HCT116 (cell line): ENCODE measurements around the gene INS. TPM values are rescaled to one million over a fixed set of nuclear protein-coding genes. Genes with fewer than 3 reads are reported as not detected.

ENCODE experiments used
- ATAC-seq: fragments of 200-7000 bp; cut with Tn5 transposase; 2 replicates; pipeline ENCODE4 v1.9.1; 2020; ENCODE audit warnings: mild to moderate bottlenecking, moderate library complexity
- BruUV-seq: library from RNA; stranded (reverse); fragments of 400-500 nt; replicated peaks from 2 replicates; lab custom pipeline; 2021; lab: Mats Ljungman, UMichigan
- CTCF ChIA-PET: fragments of 300-600 bp; sonication (Branson Sonifier 250); formaldehyde crosslinking; loops from one replicate; lab custom pipeline; 2021; ENCODE audit warnings: antibody characterized with exemption; lab: Charles Lee
- POLR2A ChIA-PET: fragments of 300-600, 350-600 bp; sonication (Branson Sonifier 250); formaldehyde crosslinking; loops from one replicate; lab custom pipeline; 2021; ENCODE audit warnings: antibody characterized with exemption; lab: Charles Lee
- RAD21 ChIA-PET, 2 experiments: fragments of 300-600 bp; sonication (Branson Sonifier 250); formaldehyde crosslinking; loops; one replicate each; lab custom pipeline; 2023; ENCODE audit warnings: low total read pairs in 2 of 2; ENCODE audit not compliant: uncharacterized antibody in 2 of 2, unreplicated experiment in 2 of 2, low non-redundant PET in 1 of 2; lab: Charles Lee
- DNase-seq: peaks from one replicate; pipeline ENCODE4 v3.0.0-alpha.2; 2010; ENCODE audit warnings: low read depth, low spot score
- H2AFZ ChIP-seq: fragments of 200-600 bp; shearing (Covaris generic), sonication (generic); 2 replicates; pipeline ENCODE4 v1.6.1; 2017; ENCODE audit warnings: low read depth, mixed run types, mixed read lengths, antibody characterized with exemption, low read length; ENCODE audit not compliant: poor library complexity, severe bottlenecking
- H3K27ac ChIP-seq: 2 replicates; pipeline ENCODE4 v1.5.1; 2012; ENCODE audit warnings: low read depth, low read length
- H3K27me3 ChIP-seq: fragments of 200-600 bp; sonication (generic); 2 replicates; pipeline ENCODE4 v1.6.1; 2016; ENCODE audit warnings: mixed run types, low read length, mixed read lengths; ENCODE audit not compliant: insufficient read depth
- H3K36me3 ChIP-seq, 2 experiments: fragments of 200-500 bp in 1 of 2; fragments of 200-600 bp in 1 of 2; sonication (Bioruptor generic) in 1 of 2; sonication (generic) in 1 of 2; 2 replicates each; pipeline versions ENCODE4 v1.5.1 to v1.6.1; 2014 to 2016; ENCODE audit warnings: low read length in 2 of 2, inconsistent platforms in 1 of 2, mixed read lengths in 1 of 2, mixed run types in 1 of 2; ENCODE audit not compliant: insufficient read depth in 2 of 2, control insufficient read depth in 1 of 2
- H3K4me1 ChIP-seq, 2 experiments: fragments of 200-600 bp in 1 of 2; sonication (generic) in 1 of 2; 2 replicates each; pipeline versions ENCODE4 v1.5.1 to v1.6.1; 2012 to 2017; ENCODE audit warnings: low read length in 2 of 2, inconsistent platforms in 1 of 2, mild to moderate bottlenecking in 1 of 2, mixed read lengths in 1 of 2, mixed run types in 1 of 2, moderate library complexity in 1 of 2; ENCODE audit not compliant: insufficient read depth in 2 of 2, control insufficient read depth in 1 of 2
- H3K4me2 ChIP-seq: fragments of 200-600 bp; sonication (generic); 2 replicates; pipeline ENCODE4 v1.6.1; 2017; ENCODE audit warnings: mixed run types, low read length, mixed read lengths
- H3K4me3 ChIP-seq, 2 experiments: fragments of 200-600 bp in 1 of 2; sonication (generic) in 1 of 2; replicated peaks in 1 of 2; 2 replicates each; pipeline ENCODE4 v1.5.1; 2011 to 2016; ENCODE audit warnings: low read length in 2 of 2, control low read depth in 1 of 2, low read depth in 1 of 2, mild to moderate bottlenecking in 1 of 2, mixed read lengths in 1 of 2, mixed run types in 1 of 2
- H3K79me2 ChIP-seq: fragments of 200-600 bp; sonication (generic); 2 replicates; pipeline ENCODE4 v1.6.1; 2017; ENCODE audit warnings: mild to moderate bottlenecking, mixed run types, low read length, moderate library complexity, mixed read lengths; ENCODE audit not compliant: insufficient read depth
- H3K9ac ChIP-seq: fragments of 200-600 bp; sonication (generic); 2 replicates; pipeline ENCODE4 v1.6.1; 2016; ENCODE audit warnings: low read length, mixed read lengths
- H3K9me2 ChIP-seq: fragments of 200-600 bp; sonication (generic), shearing (Covaris generic); 2 replicates; pipeline ENCODE4 v1.6.1; 2017; ENCODE audit warnings: mixed run types, mild to moderate bottlenecking, moderate library complexity; ENCODE audit not compliant: insufficient read depth
- H3K9me3 ChIP-seq, 2 experiments: fragments of 200-500 bp in 1 of 2; fragments of 200-600 bp in 1 of 2; sonication (Bioruptor generic) in 1 of 2; sonication (generic) in 1 of 2; 2 replicates each; pipeline ENCODE4 v1.6.1; 2014 to 2017; ENCODE audit warnings: low read length in 2 of 2, mixed read lengths in 2 of 2, inconsistent platforms in 1 of 2, low read depth in 1 of 2, mild to moderate bottlenecking in 1 of 2, mixed run types in 1 of 2, moderate library complexity in 1 of 2; ENCODE audit not compliant: control insufficient read depth in 1 of 2, insufficient read depth in 1 of 2
- H4K20me1 ChIP-seq: fragments of 200-600 bp; sonication (generic), shearing (Covaris generic); 2 replicates; pipeline ENCODE4 v1.6.1; 2017; ENCODE audit warnings: mixed run types, mild to moderate bottlenecking, moderate library complexity; ENCODE audit not compliant: insufficient read depth
- ATF3 ChIP-seq: IDR thresholded peaks from 2 replicates; pipeline ENCODE4 v1.6.1; 2012
- CTCF ChIP-seq, 3 experiments: fragments of 200-600 bp in 1 of 3; sonication (generic) in 1 of 3; IDR thresholded peaks in 2 of 3; conservative IDR thresholded peaks in 1 of 3; 2 replicates each; pipeline ENCODE4 v1.5.1; 2012 to 2017; ENCODE audit warnings: low read depth in 2 of 3, low read length in 2 of 3, antibody characterized with exemption in 1 of 3, borderline replicate concordance in 1 of 3, control low read depth in 1 of 3, mild to moderate bottlenecking in 1 of 3, mixed read lengths in 1 of 3, mixed run types in 1 of 3, moderate library complexity in 1 of 3; ENCODE audit not compliant: insufficient read depth in 1 of 3
- ELF1 ChIP-seq: IDR thresholded peaks from 2 replicates; pipeline ENCODE4 v1.6.1; 2012; ENCODE audit warnings: low read depth, borderline replicate concordance
- EZH2 ChIP-seq: fragments of 200-600 bp; sonication (generic); IDR thresholded peaks from 2 replicates; pipeline ENCODE4 v1.6.1; 2017; ENCODE audit warnings: antibody characterized with exemption, mixed run types
- FOSL1 ChIP-seq: IDR thresholded peaks from 2 replicates; pipeline ENCODE4 v1.6.1; 2012; ENCODE audit warnings: low read depth
- JUND ChIP-seq: IDR thresholded peaks from 2 replicates; pipeline ENCODE4 v1.6.1; 2012
- POLR2AphosphoS5 ChIP-seq: IDR thresholded peaks from 2 replicates; pipeline ENCODE4 v1.6.1; 2011; ENCODE audit warnings: mild to moderate bottlenecking, low read depth, low read length, moderate library complexity
- RAD21 ChIP-seq: IDR thresholded peaks from 2 replicates; pipeline ENCODE4 v1.6.1; 2012; ENCODE audit warnings: low read depth, mild to moderate bottlenecking
- REST ChIP-seq: IDR thresholded peaks from 2 replicates; pipeline ENCODE4 v1.6.1; 2012; ENCODE audit warnings: low read depth
- SIN3A ChIP-seq: IDR thresholded peaks from 2 replicates; pipeline ENCODE4 v1.6.1; 2012; ENCODE audit warnings: low read depth
- SP1 ChIP-seq: IDR thresholded peaks from 2 replicates; pipeline ENCODE4 v1.6.1; 2012; ENCODE audit warnings: low read depth
- SRF ChIP-seq: IDR thresholded peaks from 2 replicates; pipeline ENCODE4 v1.6.1; 2012; ENCODE audit warnings: low read depth
- TCF7L2 ChIP-seq: IDR thresholded peaks from 2 replicates; pipeline ENCODE4 v1.7.0; 2011; ENCODE audit warnings: borderline replicate concordance, inconsistent platforms; ENCODE audit not compliant: insufficient read depth, insufficient read length; ENCODE audit errors: extremely low read depth
- YY1 ChIP-seq: IDR thresholded peaks from 2 replicates; pipeline ENCODE4 v1.6.1; 2011; ENCODE audit warnings: low read length, low read depth, moderate library complexity, mild to moderate bottlenecking; ENCODE audit not compliant: insufficient replicate concordance; ENCODE audit errors: extremely low read depth
- ZFX ChIP-seq: fragments of 450-650 bp; IDR thresholded peaks from 2 replicates; pipeline ENCODE4 v1.6.1; 2017
- ZNF274 ChIP-seq: fragments of 200-500 bp; sonication (Bioruptor generic); IDR thresholded peaks from 2 replicates; pipeline ENCODE4 v1.6.1; 2014; ENCODE audit warnings: mild to moderate bottlenecking, low read depth, low read length, inconsistent platforms
- intact Hi-C: fragments of 100-400 bp; cut with micrococcal nuclease; formaldehyde crosslinking; loops from 2 replicates; pipeline ENCODE4 v1.10.0; 2022
- total RNA-seq: library from RNA; stranded (reverse); gene quantifications from one replicate; pipeline ENCODE4 v1.2.1, GENCODE V29; 2021; ENCODE audit not compliant: unreplicated experiment
- TF ChIP-seq, protein P1 (sequence below): IDR thresholded peaks from 2 replicates; pipeline ENCODE4 v1.6.1; 2011; ENCODE audit warnings: mild to moderate bottlenecking, low read length, moderate library complexity; ENCODE audit not compliant: insufficient replicate concordance; ENCODE audit errors: extremely low read depth

Gene INS
- total RNA-seq, 1 experiment from 2014 or later, result 0.44 TPM

DNA sequence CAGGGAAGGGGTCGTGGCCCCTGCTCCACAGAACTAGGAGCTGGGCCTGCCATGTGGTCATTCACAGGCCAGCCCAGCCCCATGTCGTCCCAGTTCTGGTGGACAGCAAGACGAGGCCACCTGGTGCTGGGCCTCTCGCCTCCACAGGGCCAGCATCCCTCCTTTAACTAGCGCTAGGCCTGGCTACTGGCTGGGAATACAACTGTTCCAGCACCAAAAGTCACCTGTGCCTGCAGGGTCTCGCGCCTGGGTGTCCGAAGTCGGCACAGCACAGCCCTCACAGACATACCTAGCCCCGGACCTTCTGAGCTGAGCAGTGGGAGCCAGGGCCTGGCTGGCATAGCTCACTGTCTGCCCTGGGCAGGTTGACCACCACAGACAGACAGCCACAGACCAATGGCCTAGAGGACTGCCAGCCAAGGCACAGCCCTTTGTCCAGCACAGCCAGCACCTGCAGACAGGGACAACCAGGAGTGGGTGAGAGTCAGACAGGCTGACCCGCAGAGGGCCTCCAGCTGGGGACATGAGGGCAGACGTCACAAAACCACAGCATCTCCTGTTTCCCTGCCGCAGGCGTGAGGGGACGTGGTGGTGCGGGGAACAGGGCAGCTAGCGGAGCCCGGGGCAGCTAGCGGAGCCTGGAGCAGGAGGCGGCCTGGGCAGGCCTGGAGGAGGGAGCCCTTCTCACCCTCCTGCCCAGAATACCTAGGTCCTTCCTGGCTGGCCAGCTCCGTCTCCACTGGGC, 37.8 kb upstream of the INS start:
- DNase-seq (no peak), ATAC-seq (no peak)
- Histone ChIP-seq H3K27ac (no peak overlapping the region), H3K27me3 (no peaks in the 10 kb centered on the region), H3K4me1 (peaks cover 16 to 29% of the 10 kb centered on the region in 2 experiments), H3K9ac (no peak overlapping the region), H3K4me3 (no peak overlapping the region), H3K9me2 (no peaks in the 10 kb centered on the region), H3K79me2 (no peaks in the 10 kb centered on the region), H3K36me3 (no peaks in the 10 kb centered on the region), H2AFZ (no peak overlapping the region), H3K4me2 (no peak overlapping the region), H3K9me3 (no peaks in the 10 kb centered on the region), H4K20me1 (no peaks in the 10 kb centered on the region)
- intact Hi-C loops, result loop anchor here (5.0 to 10.0 kb wide), 2 partner anchors 204 to 336 kb away; partner anchors contain the start of gene TSSC4
- ChIA-PET RAD21 (interaction anchor here (0.9 to 1.5 kb wide), 4 partner anchors 100 to 221 kb away, joined by 3 to 5 read pairs (median 4); no protein-coding TSS in a partner anchor), CTCF (interaction anchor here (0.6 to 3.7 kb wide), 5 partner anchors 10 to 221 kb away, joined by 3 to 24 read pairs (median 4); no protein-coding TSS in a partner anchor), POLR2A (no interaction called here)
- no TSS peak for BruUV-seq
- no peak for TF ChIP-seq REST
- TF ChIP-seq POLR2AphosphoS5, result no peak
- no peak for TF ChIP-seq TCF7L2
- no peak for TF ChIP-seq SIN3A
- no peak for TF ChIP-seq ATF3
- TF ChIP-seq YY1, result no peak
- TF ChIP-seq ELF1, result no peak
- TF ChIP-seq ZNF274, result no peak
- no peak for TF ChIP-seq JUND
- TF ChIP-seq ZFX, result no peak
- no peak for TF ChIP-seq SP1
- no peak for TF ChIP-seq EZH2
- no peak for TF ChIP-seq FOSL1
- TF ChIP-seq CTCF (IDR thresholded peaks at IDR 0.05 in 2 of 3, conservative IDR thresholded peaks at IDR 0.05 in 1 of 3; ENCODE audit: borderline replicate concordance in 1 of 3, insufficient read depth in 1 of 3, low read depth in 2 of 3, low read length in 2 of 3), result no peak
- no peak for TF ChIP-seq SRF
- TF ChIP-seq RAD21, result no peak
- TF ChIP-seq, protein P1, sequence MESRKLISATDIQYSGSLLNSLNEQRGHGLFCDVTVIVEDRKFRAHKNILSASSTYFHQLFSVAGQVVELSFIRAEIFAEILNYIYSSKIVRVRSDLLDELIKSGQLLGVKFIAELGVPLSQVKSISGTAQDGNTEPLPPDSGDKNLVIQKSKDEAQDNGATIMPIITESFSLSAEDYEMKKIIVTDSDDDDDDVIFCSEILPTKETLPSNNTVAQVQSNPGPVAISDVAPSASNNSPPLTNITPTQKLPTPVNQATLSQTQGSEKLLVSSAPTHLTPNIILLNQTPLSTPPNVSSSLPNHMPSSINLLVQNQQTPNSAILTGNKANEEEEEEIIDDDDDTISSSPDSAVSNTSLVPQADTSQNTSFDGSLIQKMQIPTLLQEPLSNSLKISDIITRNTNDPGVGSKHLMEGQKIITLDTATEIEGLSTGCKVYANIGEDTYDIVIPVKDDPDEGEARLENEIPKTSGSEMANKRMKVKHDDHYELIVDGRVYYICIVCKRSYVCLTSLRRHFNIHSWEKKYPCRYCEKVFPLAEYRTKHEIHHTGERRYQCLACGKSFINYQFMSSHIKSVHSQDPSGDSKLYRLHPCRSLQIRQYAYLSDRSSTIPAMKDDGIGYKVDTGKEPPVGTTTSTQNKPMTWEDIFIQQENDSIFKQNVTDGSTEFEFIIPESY, result no peak
